NT2/D1 (cell line): ENCODE results near the gene NUP155.
"Not testable (repeated sequence)": the region's sequence is repeated elsewhere in the genome, so short reads cannot be mapped to it uniquely, and the experiment has no call there.

ENCODE experiments used
- DNase-seq: peaks from one replicate; pipeline ENCODE4 v3.0.0-alpha.2; 2011; ENCODE audit warnings: low read depth, low spot score
- H3K27me3 ChIP-seq: 2 replicates; pipeline ENCODE4 v1.6.0; 2011; ENCODE audit warnings: mild to moderate bottlenecking; ENCODE audit not compliant: insufficient read length, insufficient read depth
- H3K36me3 ChIP-seq: 2 replicates; pipeline ENCODE4 v1.6.1; 2011; ENCODE audit warnings: mild to moderate bottlenecking, low read length, mixed read lengths; ENCODE audit not compliant: insufficient read depth, insufficient read length
- H3K4me1 ChIP-seq: 2 replicates; pipeline ENCODE4 v1.5.1; 2011; ENCODE audit not compliant: insufficient read depth, insufficient read length
- H3K4me3 ChIP-seq: 2 replicates; pipeline ENCODE4 v1.5.1; 2011; ENCODE audit warnings: low read depth; ENCODE audit not compliant: insufficient read length
- H3K9ac ChIP-seq: 2 replicates; pipeline ENCODE4 v1.6.0; 2011; ENCODE audit warnings: low read depth; ENCODE audit not compliant: insufficient read length
- H3K9me3 ChIP-seq: 2 replicates; pipeline ENCODE4 v1.5.1; 2011; ENCODE audit warnings: mild to moderate bottlenecking, low read length; ENCODE audit not compliant: insufficient read depth
- SUZ12 ChIP-seq: IDR thresholded peaks from 2 replicates; pipeline ENCODE4 v1.6.1; 2011; ENCODE audit not compliant: insufficient read length, insufficient read depth; ENCODE audit errors: extremely low read depth
- YY1 ChIP-seq: IDR thresholded peaks from 2 replicates; pipeline ENCODE4 v1.6.1; 2011; ENCODE audit not compliant: insufficient read length, insufficient read depth
- ZNF274 ChIP-seq: IDR thresholded peaks from 2 replicates; pipeline ENCODE4 v1.6.1; 2011; ENCODE audit warnings: mild to moderate bottlenecking, low read depth, low read length

NUP155 gene

DNA sequence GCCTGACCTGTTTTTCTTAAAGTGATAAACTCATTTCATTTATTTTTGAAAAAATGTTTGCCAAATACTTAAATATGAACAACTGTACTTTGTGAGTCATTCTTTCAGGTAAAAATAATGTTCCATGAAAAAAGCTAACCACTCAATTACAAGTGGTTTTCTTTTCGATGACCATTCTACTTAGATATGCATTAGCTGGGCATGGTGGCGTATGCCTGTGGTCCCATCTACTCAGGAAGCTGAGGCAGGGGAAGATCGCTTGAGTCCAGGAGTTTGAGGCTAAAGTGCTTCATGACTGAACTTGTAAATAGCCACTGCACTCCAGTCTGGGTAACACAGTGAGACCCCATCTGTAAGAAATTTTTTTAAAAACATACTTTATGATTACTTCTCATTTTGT, 4.2 kb upstream of the NUP155 start:
- H3K4me3 ChIP-seq: no peak overlapping the region
- TF ChIP-seq ZNF274 (no peak), SUZ12 (no peak), YY1 (no peak)
- H3K27me3 ChIP-seq: no peaks in the 10 kb centered on the region
- H3K36me3 ChIP-seq: no peaks in the 10 kb centered on the region
- no peak overlapping the region for H3K9ac ChIP-seq
- H3K4me1 ChIP-seq: no peaks in the 10 kb centered on the region
- DNase-seq: no peak
- no peaks in the 10 kb centered on the region for H3K9me3 ChIP-seq

DNA sequence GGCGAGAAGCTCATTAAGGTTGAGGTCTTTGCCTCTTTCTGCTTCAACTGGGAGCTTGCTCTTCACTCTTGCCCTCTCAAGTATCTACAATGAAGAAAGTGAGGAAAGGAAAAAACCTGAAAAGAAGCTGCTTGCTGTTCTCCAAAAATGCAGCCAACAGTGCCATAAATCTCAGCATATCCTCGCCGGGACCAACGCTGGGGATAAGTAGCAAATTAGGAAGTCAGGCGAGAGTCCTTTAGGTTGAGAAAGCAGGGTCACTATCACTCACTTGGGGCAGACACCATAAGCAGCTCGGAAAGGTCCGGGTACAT, 399 bp downstream of the NUP155 start:
- TF ChIP-seq ZNF274 (no peak), SUZ12 (no peak), YY1 (no peak)
- H3K4me1 ChIP-seq: no peaks in the 10 kb centered on the region
- H3K27me3 ChIP-seq: no peaks in the 10 kb centered on the region
- H3K36me3 ChIP-seq: peaks cover 13% of the 10 kb centered on the region
- H3K9ac ChIP-seq: peak overlapping the region; percentile 87
- H3K4me3 ChIP-seq: peak overlapping the region; percentile 92
- no peak for DNase-seq
- H3K9me3 ChIP-seq: no peaks in the 10 kb centered on the region

DNA sequence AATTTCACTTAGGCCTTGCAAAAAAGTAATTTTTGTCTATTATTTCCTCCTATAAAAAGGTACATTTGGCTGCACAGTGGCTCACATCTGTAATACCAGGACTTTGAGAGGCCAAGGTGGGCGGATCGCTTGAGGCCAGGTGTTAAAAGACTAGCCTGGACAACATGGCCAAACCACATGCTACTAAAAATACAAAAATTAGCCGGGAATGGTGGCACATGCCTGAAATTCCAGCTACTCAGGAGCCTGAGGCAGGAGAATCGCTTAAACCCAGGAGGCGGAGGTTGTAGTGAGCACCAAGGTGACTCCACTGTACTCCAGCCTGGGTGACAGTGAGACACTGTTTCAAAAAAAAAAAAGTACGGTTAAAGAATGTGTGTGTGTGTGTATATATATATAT, 15.7 kb downstream of the NUP155 start:
- Histone ChIP-seq H3K4me1 (no peaks in the 10 kb centered on the region), H3K36me3 (peaks cover 60% of the 10 kb centered on the region), H3K9me3 (no peaks in the 10 kb centered on the region), H3K4me3 (no peak overlapping the region), H3K27me3 (no peaks in the 10 kb centered on the region), H3K9ac (no peak overlapping the region)
- no peak for DNase-seq
- TF ChIP-seq YY1 (no peak), ZNF274 (no peak), SUZ12 (no peak)

DNA sequence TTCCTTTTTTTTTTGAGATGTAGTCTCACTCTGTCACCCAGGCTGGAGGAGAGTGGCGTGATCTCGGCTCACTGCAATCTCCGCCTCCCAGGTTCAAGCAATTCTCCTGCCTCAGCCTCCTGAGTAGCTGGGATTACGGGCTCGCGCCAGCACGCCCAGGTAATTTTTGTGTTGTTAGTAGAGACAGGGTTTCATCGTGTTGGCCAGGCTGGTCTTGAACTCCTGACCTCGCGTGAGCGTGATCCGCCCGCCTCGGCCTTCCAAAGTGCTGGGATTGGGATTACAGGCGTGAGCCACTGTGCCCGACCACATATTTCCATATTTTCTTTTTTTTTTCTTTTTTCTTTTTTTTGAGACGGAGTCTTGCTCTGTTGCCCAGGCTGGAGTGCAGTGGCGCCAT, 28.2 kb downstream of the NUP155 start:
- not testable (repeated sequence) for H3K4me3 ChIP-seq, DNase-seq, H3K27me3 ChIP-seq, H3K9ac ChIP-seq, H3K9me3 ChIP-seq, H3K4me1 ChIP-seq
- H3K36me3 ChIP-seq: peaks cover 72% of the 10 kb centered on the region

DNA sequence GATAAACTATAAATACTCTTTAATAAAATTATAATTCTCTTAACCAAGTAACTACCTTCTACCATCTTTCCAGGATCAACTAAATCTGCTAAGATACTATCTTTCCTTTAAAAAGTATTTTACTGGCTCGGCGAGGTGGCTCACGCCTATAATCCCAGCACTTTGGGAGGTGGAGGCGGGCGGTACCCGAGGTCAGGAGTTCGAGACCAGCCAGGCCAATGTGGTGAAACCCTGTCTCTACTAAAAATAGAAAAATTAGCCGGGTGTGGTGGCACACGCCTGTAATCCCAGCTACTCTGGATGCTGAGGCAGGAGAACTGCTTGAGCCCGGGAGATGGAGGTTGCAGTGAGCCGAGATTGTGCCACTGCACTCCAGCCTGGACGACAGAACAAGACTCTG, 36.2 kb downstream of the NUP155 start:
- H3K9me3 ChIP-seq, H3K4me1 ChIP-seq, H3K4me3 ChIP-seq, H3K27me3 ChIP-seq, DNase-seq, H3K9ac ChIP-seq: not testable (repeated sequence)
- H3K36me3 ChIP-seq: peaks cover 60% of the 10 kb centered on the region

DNA sequence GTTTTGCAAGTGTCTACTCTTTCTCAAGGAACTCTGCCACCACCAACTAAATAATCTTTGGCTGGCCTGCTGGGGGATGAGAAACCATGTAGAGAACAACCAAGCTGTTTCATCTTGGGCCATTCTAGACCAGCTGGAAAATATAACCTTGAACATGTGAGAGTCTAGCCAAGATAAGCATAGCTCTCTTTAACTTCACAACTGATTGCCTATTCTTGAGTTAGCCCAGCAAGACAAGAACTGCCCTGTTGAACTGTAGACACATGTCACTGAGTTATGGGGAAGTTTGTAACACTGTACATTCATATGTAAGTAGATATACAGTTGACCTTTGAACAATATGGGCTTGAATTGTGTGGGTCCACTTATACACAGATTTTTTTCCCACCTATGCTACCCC, 44.4 kb downstream of the NUP155 start:
- H3K4me3 ChIP-seq: no peak overlapping the region
- H3K9ac ChIP-seq: no peak overlapping the region
- no peaks in the 10 kb centered on the region for H3K4me1 ChIP-seq
- DNase-seq: no peak
- TF ChIP-seq YY1 (no peak), ZNF274 (no peak), SUZ12 (no peak)
- peaks cover 80% of the 10 kb centered on the region for H3K36me3 ChIP-seq
- no peaks in the 10 kb centered on the region for H3K27me3 ChIP-seq
- no peaks in the 10 kb centered on the region for H3K9me3 ChIP-seq

DNA sequence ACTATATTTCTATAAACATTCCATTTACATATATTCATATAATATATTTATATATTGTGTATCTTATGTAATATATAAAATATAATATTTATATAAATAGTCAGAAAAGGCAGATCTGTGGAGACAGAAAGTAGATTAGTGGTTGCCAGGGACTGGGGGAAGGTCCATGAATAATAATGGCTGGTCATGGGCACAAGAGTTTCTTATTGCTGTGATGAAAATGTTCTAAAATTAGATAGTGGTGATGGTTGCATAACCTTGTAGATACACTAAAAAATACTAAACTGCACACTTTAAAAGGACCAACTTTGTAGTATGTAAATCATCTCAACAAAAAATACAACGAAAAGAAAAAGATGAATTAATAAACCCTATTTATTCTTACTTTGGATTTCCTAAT, 47.3 kb downstream of the NUP155 start:
- no peak for DNase-seq
- TF ChIP-seq ZNF274: no peak
- no peak for TF ChIP-seq YY1
- no peak for TF ChIP-seq SUZ12
- Histone ChIP-seq H3K9ac (no peak overlapping the region), H3K36me3 (peaks cover 81% of the 10 kb centered on the region), H3K4me1 (no peaks in the 10 kb centered on the region), H3K9me3 (no peaks in the 10 kb centered on the region), H3K4me3 (no peak overlapping the region), H3K27me3 (no peaks in the 10 kb centered on the region)

DNA sequence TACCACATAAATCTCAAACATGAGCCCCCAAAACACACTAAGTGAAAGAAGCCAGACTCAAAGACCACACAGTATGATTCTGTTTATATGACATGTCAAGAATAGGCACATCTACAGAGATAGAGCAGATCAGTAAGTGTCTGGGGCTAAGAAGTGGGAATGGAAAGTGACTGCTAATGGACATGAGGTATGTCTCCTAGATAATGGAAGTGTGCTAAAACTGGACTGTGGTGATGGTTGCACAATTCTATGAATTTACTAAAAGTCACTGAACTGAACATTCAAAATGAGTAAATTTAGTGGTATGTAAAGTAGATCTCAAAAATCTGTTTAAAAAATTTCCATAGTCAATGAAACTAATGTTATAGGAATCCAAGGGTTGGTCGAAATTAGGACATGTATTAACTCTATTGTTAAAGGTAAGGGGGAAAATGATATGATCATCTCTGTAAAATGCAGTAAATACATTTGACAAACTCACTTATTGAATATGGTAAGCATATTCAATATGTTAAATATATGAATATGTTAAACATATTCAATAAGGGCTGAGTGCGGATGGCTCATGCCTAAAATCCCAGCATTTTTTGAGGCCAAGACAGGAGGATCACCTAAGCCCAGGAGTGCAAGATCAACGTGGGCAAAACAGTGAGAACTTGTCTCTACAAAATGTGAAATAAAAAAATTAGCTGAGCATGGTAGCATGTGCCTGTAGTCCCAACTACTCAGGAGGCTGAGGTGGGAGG, 51.7 kb downstream of the NUP155 start:
- TF ChIP-seq YY1 (no peak), ZNF274 (no peak), SUZ12 (no peak)
- DNase-seq: no peak
- Histone ChIP-seq H3K36me3 (peaks cover 72% of the 10 kb centered on the region), H3K9ac (no peak overlapping the region), H3K4me1 (no peaks in the 10 kb centered on the region), H3K9me3 (no peaks in the 10 kb centered on the region), H3K27me3 (no peaks in the 10 kb centered on the region), H3K4me3 (no peak overlapping the region)
